GM15510 (cell line): ENCODE data around the gene CAMK2A.

Experiments used
- POLR2A ChIP-seq: IDR thresholded peaks from 3 replicates; pipeline ENCODE4 v1.6.1; 2011; ENCODE audit warnings: borderline replicate concordance; ENCODE audit not compliant: insufficient read length; ENCODE audit errors: extremely low read depth

Gene CAMK2A

DNA sequence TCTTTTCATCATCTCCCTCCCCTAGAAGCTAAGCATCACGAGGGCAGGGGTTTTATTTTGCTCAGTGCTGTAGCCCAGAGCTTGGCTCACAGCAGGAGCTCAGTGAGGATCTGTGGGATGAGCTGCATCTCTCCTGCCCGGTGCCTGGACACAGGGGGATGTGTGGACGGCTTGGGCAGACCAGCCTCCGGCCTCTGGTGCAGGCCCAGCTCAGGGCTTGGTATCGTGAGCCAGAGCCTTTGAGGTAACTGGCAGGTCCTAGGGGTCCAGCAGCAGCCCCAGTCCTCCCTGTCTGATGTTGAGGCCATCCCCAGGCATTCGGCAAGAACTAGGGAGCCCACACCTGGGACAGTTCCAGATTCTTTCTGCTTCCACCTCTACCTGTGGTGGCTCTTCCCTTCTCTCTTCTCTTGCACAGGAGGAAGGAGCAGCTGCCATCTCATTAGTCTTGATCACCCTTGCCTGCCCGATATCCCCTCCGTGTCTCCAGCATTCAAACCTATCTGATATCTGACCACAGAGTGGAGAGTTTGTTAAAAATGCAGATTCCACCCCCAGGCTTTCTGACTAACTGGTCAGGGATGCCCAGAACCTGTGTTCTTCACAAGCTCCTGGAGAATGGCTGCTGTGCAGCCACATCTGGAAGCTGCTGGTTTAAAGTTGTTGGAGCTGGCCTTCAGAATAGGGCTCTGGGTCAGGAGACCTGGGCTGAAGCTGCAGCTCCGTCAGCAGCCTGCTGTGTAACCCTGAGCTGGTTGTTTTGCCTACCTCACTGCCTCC lies 107.6 kb downstream of the CAMK2A start:
- TF ChIP-seq POLR2A: no peak

- TF ChIP-seq POLR2A: no peak
Measured at GRCh38 chr5:150181027-150181426, 108.5 kb downstream of the CAMK2A start.

- no peak for TF ChIP-seq POLR2A
Measured at GRCh38 chr5:150180241-150181026, 109.1 kb downstream of the CAMK2A start.

- TF ChIP-seq POLR2A: no peak
Measured at GRCh38 chr5:150179019-150179620, 110.5 kb downstream of the CAMK2A start.

GRCh38 chr5:150178262-150178661 lies 111.3 kb downstream of the CAMK2A start:
- TF ChIP-seq POLR2A: no peak

DNA sequence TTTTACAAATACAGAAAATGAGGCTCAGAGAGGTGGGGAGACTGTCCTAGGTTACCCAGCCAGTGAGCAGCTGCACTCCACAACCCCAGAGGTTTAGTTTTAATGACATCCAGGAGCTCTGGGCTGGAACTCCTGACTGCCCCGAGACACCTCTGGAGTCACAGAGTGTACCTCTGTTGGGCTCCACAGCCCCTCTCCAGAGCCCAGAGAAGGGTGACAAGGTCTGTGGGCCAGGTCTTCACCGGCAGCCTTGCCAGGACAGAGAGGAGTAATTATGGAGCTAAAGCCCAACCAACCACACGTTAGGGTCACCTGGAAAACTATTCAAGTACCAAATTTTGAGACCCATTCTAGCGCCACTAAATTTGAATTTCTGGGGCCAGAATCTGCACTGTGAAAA lies 111.9 kb downstream of the CAMK2A start:
- TF ChIP-seq POLR2A: no peak

DNA sequence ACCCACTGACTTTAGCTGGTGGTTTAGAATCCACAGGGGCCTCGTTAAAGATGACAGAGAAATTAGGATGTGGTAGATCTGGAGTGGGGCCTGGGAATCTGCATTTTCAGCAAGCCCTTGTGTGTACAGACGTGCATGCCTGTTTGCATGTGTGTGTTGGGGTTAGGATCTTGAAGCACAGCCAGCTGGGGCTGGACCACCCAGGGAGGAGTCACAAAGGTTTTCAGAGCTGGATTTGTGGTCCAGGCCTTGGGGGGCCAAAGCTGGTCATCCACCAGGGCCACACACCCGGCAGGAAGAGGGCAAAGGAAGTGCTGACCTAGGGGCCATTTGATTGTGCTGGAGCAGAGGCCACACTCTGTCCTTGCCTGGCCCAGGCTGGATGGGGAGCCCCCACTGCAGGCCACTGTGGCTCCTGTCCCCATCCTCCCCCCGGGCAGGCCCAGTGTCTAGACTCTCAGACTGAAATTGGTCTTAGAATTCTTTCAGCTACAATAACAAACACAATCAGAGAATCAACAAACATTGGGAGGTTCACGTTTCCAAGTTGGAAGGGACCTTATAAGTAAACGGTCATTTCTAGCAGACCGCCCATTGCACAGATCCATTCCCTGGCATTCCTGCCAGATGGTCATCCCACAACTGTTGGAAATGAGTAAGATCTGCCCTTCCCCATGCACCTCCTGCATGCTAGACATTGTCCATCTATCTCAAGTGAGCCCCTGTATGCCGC lies 112.7 kb downstream of the CAMK2A start:
- TF ChIP-seq POLR2A: no peak

DNA sequence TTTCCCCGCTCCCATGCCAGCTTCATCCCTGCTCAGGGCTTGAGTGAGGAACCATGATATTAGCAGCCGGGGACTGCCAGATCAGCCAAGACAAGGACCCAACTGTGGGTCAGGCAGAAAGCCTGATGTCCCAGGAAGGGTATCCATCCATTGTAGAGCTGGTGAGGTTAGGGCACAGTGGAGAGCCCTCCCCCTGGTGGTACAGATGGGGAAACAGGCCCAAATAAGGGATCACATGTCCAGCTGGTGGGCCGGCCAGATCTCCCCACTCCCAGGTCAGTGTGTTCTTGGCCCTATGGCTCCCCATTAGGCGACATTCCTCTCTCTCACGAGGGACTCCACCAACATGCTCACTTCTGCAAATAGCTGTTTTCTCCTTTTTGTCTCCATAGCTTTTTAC lies 114.0 kb downstream of the CAMK2A start:
- TF ChIP-seq POLR2A: no peak

DNA sequence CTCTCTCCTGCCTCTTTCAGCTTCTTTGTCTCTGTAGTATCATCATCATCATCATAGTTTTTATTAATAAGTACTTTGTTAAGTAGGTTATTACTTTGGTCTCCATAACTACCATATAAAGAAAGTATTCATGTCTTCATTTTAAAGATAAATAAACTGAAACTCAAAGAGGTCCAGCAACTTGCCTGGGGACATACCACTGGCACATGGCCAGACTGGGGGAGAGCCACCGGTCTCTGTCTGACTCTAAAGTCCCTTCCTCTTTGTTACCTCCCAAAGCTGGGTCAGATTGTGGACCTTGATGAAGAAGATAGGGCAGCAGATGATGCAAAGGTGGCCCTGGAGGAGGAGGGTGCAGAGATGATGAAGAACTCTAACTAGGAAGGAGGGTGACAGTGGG lies 114.5 kb downstream of the CAMK2A start:
- no peak for TF ChIP-seq POLR2A

GRCh38 chr5:150174285-150174684 lies 115.3 kb downstream of the CAMK2A start:
- TF ChIP-seq POLR2A: no peak

DNA sequence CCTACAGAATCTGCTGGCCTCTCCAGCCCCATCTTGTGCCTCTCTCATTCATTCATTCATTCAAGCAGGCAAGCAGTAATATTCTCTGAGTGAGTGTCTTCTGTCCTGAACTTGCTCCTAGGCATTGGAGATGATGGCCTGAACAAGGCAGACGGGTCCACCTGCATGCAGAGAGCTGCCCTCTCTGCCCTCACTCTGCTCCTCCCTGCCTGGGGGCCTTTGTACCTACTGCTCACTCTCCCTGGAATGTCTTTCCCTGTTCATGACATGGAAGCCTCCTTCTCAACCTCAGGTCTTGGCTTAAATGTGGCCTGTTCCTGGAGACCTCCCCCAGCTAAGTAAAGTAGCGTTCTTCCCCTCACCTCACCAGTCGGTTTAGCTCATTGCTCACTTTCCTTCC lies 116.4 kb downstream of the CAMK2A start:
- TF ChIP-seq POLR2A: no peak

DNA sequence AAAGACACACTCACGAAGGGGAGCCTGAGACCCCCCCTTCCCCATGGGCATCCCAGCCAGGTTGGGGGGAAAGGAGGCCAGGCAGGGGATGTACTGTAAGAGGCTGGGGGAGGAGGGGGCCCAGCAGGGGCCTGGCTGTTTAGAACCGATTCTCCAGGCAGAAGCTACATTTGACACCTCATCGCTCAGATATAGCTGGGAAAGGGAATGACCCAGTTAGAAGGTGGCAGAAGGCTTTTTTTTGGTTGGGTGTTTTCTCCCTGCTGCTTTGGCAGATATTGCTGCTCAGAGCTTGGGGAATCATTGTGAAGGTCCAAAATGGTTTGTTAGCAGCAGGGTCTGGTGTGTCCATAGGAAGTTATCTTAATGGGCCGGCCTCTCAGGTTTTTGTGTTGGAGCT lies 117.0 kb downstream of the CAMK2A start:
- no peak for TF ChIP-seq POLR2A

GRCh38 chr5:150172145-150172544 lies 117.4 kb downstream of the CAMK2A start:
- TF ChIP-seq POLR2A: no peak
